NOMO-1 (cell line): ENCODE results near the gene CLASP2.
"Not testable (repeated sequence)": the region's sequence is repeated elsewhere in the genome, so short reads cannot be mapped to it uniquely, and the experiment has no call there.

Source experiments
- DNase-seq, 2 experiments: peaks; one replicate each; lab custom pipeline; 2025; ENCODE audit not compliant: unreplicated experiment in 2 of 2; lab: John Stamatoyannopoulos, UW

Gene CLASP2

GRCh38 chr3:33690341-33690740 is 27.7 kb downstream of the CLASP2 start:
- DNase-seq = no peak

- no peak for DNase-seq
Measured at GRCh38 chr3:33687406-33688010, 30.5 kb downstream of the CLASP2 start.

- no peak for DNase-seq
Measured at GRCh38 chr3:33682770-33683169, 35.3 kb downstream of the CLASP2 start.

- DNase-seq = no peak
Measured at GRCh38 chr3:33681667-33682066, 36.4 kb downstream of the CLASP2 start.

GRCh38 chr3:33678073-33678472 is 40.0 kb downstream of the CLASP2 start:
- DNase-seq = no peak

- not testable (repeated sequence) for DNase-seq
Measured at GRCh38 chr3:33673436-33673835, 44.6 kb downstream of the CLASP2 start.

- DNase-seq = no peak
Measured at GRCh38 chr3:33668618-33669017, 49.4 kb downstream of the CLASP2 start.

GRCh38 chr3:33665294-33665693 is 52.8 kb downstream of the CLASP2 start:
- peak in 1 of 2 experiments; percentile 31 for DNase-seq

DNA sequence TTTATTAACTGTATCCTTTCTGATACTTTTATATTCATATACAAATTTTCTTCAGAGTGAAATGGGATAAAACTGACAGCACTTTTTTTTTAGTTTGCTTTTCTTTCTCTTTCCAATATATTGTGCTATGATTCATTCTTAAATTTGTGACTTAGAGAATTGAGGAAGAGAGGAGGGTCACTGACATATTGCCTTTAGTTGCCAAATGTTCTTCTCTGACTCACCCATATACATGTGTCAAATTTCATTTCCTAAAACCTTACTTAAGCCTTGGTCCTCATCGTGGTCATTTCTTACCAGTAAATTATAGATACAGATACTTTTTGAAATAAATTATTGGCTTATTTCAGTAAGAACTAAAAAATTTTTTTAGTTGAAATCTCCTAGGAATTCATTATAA is 53.9 kb downstream of the CLASP2 start:
- peak; percentile 65 to 96 for DNase-seq

GRCh38 chr3:33663042-33663441 is 55.0 kb downstream of the CLASP2 start:
- DNase-seq = no peak

GRCh38 chr3:33659856-33660434 is 58.1 kb downstream of the CLASP2 start:
- no peak for DNase-seq

DNA sequence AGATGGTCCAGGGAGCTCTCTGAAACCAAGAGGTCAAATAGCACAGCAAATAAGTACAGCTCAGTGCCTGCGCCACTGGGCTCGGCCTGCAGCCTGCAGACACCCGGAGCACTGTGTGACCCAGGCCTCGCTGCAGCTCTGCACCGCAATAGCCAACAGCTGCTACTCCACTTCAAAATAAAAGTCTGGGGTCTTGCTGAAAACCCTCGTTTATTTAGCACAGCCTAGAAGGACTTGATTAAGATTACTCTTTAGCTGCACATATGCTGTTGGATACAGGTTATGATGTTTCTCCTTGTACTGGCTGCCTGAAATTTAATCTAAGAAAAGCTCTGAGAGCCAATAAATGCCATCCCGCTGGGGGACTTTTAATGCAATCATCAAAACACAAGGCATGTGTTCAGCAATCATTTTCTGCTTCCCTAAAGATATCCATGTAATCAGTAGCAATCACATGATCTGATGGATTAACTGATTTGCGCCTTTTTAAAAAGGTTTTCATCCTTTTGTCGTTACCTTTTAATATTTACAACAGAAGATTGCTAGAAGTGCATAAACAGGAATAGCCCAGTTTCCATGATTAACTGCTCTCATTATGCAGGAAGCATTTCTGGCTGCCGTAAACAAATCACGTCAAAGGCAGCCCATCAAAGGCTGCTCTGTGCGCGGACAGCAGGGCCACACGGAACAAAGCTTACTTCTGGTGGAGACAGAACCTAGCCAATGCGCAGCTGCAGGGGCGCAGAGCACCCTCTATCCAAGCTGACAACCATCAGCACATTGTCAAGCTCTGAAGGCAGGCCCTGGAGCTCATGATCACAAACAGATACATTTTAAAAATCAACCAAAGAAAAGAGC is 58.8 kb downstream of the CLASP2 start:
- DNase-seq = peak; percentile 53 to 60

DNA sequence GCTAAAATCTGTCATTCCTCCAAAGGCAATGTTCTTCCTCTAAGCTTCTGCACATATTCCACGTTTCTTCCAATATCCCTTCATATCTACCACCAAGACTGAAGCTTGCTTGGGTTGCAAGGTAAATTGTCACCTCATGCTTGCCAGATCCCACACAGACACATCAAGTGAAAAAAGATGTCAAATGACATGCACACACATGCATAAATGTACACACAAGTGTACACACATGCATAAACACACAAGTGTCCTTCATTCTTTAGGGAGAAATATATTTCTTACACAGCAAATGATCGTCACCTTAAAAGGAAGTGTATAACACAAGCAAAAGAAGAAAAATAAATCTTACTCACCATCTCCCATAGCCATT is 59.4 kb downstream of the CLASP2 start:
- no peak for DNase-seq

DNA sequence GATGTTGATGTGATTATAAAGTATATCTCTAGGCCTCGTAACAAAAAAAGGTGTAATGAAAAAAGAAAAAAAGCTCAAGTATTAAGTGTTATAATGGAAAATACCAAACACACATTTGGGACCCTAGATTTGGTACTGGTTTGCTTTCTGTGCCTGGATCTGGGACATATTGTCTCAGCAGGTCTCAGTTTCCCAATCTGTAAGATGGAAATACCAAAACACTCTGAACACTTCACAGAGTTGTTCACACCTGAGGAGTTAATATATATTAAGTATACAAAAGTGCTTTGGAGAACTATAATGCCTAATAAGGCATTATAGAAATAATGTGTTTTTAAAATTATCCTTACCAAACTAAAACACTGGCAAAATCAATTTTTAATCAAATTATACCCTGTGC is 60.0 kb downstream of the CLASP2 start:
- DNase-seq = no peak

- DNase-seq = no peak
Measured at GRCh38 chr3:33652736-33653135, 65.3 kb downstream of the CLASP2 start.

DNA sequence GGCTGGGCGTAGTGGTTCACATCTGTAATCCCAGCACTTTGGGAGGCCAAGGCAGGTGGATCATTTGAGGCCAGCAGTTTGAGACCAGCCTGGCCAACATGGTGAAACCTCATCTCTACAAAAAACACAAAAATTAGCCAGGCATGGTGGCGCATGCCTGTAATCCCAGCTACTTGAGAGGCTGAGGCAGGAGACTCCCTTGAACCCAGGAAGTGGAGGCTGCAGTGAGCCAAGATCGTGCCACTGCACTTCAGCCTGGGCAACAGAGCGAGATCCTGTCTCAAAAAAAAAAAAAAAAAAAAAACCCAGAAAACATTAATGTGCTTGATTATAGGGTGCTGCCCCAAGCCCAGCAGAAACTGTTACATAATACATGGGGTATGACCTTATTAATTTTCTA is 67.0 kb downstream of the CLASP2 start:
- not testable (repeated sequence) for DNase-seq

DNA sequence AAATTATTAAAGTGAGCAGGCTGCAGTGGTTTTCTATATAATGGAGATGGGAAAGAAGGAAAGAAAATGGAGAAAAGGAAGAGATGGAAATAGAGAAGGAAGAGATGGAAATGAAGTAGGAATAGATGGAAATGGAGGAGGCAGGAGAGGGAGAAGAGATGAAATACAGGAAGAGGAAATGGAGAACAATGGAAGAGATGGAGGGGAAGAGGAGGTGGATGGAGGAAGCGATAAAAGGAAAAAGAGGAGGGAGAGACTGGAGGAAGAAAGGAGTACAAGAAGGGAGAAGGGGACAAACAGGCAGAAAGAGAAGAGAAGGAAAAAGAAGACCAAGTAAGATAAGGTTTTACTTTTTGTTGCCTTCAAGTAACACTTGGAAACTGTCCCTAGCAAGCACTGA is 67.6 kb downstream of the CLASP2 start:
- no peak for DNase-seq

DNA sequence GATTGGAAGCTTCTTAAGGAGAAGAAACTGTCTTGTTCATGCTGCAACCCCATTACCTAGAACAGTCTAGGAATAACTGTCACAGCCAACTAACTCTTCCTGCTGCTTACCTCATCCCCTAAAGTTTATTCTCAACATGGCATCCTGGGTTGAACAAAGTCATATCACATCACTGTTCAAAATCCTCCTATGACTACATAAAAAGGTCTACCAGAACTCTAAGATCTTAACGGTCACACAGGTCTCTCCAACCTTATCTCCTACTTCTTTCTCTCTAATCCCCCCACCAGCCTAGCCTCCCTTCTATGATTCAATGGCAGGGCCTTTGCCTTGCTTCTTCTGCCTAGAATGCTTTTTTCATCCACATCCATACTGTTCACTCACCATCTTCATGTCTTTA is 69.3 kb downstream of the CLASP2 start:
- no peak for DNase-seq

GRCh38 chr3:33646406-33646805 is 71.6 kb downstream of the CLASP2 start:
- DNase-seq = no peak

DNA sequence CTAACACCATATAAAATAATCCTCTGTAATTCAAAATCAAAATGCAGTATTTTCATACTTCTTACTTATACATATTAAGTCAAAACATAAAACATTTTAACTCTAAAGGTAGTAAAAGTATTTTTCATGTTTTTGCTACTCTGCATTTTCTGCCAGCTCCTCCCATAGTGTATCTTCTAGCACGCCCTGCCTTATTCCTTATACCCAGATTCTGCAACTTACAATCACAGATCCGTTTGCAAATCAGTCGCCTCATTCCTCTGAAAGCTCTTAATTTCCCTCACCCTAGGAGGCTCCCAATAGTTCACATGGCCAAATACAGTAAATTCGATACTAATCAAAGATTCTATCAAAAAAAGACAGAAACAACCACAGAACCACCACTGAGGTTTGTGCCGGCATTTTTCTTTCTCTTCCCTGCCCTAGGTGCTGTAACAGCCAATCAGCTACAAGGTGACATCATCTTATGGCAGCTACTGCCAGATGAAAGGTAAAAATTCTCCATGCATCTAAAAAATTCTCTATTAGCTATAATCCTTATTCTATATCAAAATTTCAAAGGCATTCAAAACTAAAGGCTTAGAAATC is 72.9 kb downstream of the CLASP2 start:
- no peak for DNase-seq

DNA sequence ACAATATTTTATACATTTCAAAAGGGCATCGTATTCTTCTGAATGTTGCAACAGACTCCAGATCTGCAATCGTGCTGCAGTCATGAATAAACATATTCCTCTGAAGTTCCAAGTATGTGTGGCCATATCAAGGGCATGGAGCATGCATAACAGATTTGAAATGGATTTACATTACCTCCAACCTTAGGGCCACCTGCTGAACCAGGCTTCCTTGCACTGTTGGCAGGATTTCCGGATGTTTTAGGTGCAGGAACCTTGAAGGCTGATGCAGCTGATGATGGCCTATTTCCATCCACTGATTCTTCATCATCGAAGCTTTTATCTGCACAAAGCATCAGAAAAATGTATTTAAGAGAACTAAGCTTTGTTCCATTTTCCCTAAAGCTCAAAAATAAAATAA is 73.5 kb downstream of the CLASP2 start:
- DNase-seq = no peak

- DNase-seq = no peak
Measured at GRCh38 chr3:33642806-33643205, 75.2 kb downstream of the CLASP2 start.
